Right atrium auricular region (tissue), 2 donors: ENCODE data around the gene NFXL1. TPM values are rescaled to one million over a fixed set of nuclear protein-coding genes. Genes with fewer than 3 reads are reported as not detected.

Experiments
- DNase-seq: peaks from one replicate; pipeline ENCODE4 v3.0.0-alpha.2; 2019; ENCODE audit warnings: low spot score
- H3K27ac ChIP-seq, 2 donors: fragments of 200-600 bp; sonication (generic); 1 replicate in 1 of 2; 2 replicates in 1 of 2; pipeline ENCODE4 v1.5.1; 2016 to 2019
- H3K27me3 ChIP-seq, 2 donors: fragments of 200-600 bp; sonication (generic); one replicate each; pipeline versions ENCODE4 v1.5.1 to v1.6.0; 2017 to 2019
- H3K36me3 ChIP-seq: fragments of 200-600 bp; sonication (generic); one replicate; pipeline ENCODE4 v1.5.1; 2016
- H3K4me1 ChIP-seq, 2 donors: fragments of 200-600 bp; sonication (generic); one replicate each; pipeline versions ENCODE4 v1.5.1 to v1.6.0; 2017 to 2019
- H3K4me3 ChIP-seq, 2 donors: fragments of 200-600 bp; sonication (generic); 1 replicate in 1 of 2; 2 replicates in 1 of 2; pipeline ENCODE4 v1.5.1; 2017 to 2019; ENCODE audit warnings: mild to moderate bottlenecking in 1 of 2, moderate library complexity in 1 of 2
- H3K9me3 ChIP-seq, 2 donors: fragments of 200-600 bp; sonication (generic); one replicate each; pipeline ENCODE4 v1.5.1; 2019
- CTCF ChIP-seq, 2 donors: fragments of 200-600 bp; sonication (generic); IDR thresholded peaks; one replicate each; pipeline ENCODE4 v1.5.1; 2019; ENCODE audit warnings: antibody characterized with exemption in 2 of 2
- total RNA-seq, 2 donors: library from RNA; depleted of rRNA; stranded (reverse); fragments of >200 nt; gene quantifications; one replicate each; pipeline ENCODE4 v1.1.0, GENCODE V29; 2016

Gene NFXL1
- total RNA-seq, 2 donors from 2014 or later, result 6.2 to 8.3 TPM

GRCh38 chr4:47939456-47939855 lies 25.1 kb upstream of the NFXL1 start:
- no peak for DNase-seq
- no peaks in the 10 kb centered on the region for H3K36me3 ChIP-seq
- no peak for TF ChIP-seq CTCF (IDR thresholded peaks at IDR 0.05)
- H3K4me1 ChIP-seq, result no peaks in the 10 kb centered on the region
- no peaks in the 10 kb centered on the region for H3K27me3 ChIP-seq
- no peaks in the 10 kb centered on the region for H3K9me3 ChIP-seq
- H3K27ac ChIP-seq, result no peak overlapping the region
- H3K4me3 ChIP-seq, result no peak overlapping the region

GRCh38 chr4:47936336-47936735 lies 22.0 kb upstream of the NFXL1 start:
- no peaks in the 10 kb centered on the region for H3K36me3 ChIP-seq
- H3K4me1 ChIP-seq, result no peaks in the 10 kb centered on the region
- H3K27me3 ChIP-seq, result no peaks in the 10 kb centered on the region
- H3K27ac ChIP-seq, result no peak overlapping the region
- no peak overlapping the region for H3K4me3 ChIP-seq
- DNase-seq, result no peak
- no peak for TF ChIP-seq CTCF (IDR thresholded peaks at IDR 0.05)
- H3K9me3 ChIP-seq, result no peaks in the 10 kb centered on the region

GRCh38 chr4:47933840-47934239 lies 19.5 kb upstream of the NFXL1 start:
- peak; percentile 31 to 73 for TF ChIP-seq CTCF (IDR thresholded peaks at IDR 0.05)
- H3K4me3 ChIP-seq, result no peak overlapping the region
- H3K36me3 ChIP-seq, result no peaks in the 10 kb centered on the region
- no peaks in the 10 kb centered on the region for H3K4me1 ChIP-seq
- H3K27ac ChIP-seq, result no peak overlapping the region
- no peaks in the 10 kb centered on the region for H3K9me3 ChIP-seq
- no peak for DNase-seq
- H3K27me3 ChIP-seq, result no peaks in the 10 kb centered on the region

GRCh38 chr4:47930971-47931804 lies 16.8 kb upstream of the NFXL1 start:
- TF ChIP-seq CTCF (IDR thresholded peaks at IDR 0.05), result no peak
- no peak for DNase-seq
- Histone ChIP-seq H3K27me3 (no peaks in the 10 kb centered on the region), H3K4me3 (no peak overlapping the region), H3K36me3 (no peaks in the 10 kb centered on the region), H3K27ac (no peak overlapping the region), H3K9me3 (no peaks in the 10 kb centered on the region), H3K4me1 (peaks cover 0 to 7% of the 10 kb centered on the region in 2 donors)

GRCh38 chr4:47929682-47930201 lies 15.4 kb upstream of the NFXL1 start:
- H3K4me1 ChIP-seq, result peaks cover 0 to 7% of the 10 kb centered on the region in 2 donors
- no peak for DNase-seq
- no peak overlapping the region for H3K27ac ChIP-seq
- no peaks in the 10 kb centered on the region for H3K9me3 ChIP-seq
- no peaks in the 10 kb centered on the region for H3K27me3 ChIP-seq
- H3K4me3 ChIP-seq, result no peak overlapping the region
- H3K36me3 ChIP-seq, result no peaks in the 10 kb centered on the region
- no peak for TF ChIP-seq CTCF (IDR thresholded peaks at IDR 0.05)
